Suppressor macrophage treated with lipopolysaccharide for 4 hours (primary cell): ENCODE data around the gene ATP11A.

ENCODE experiments used
- DNase-seq: peaks from one replicate; pipeline ENCODE4 v3.0.0-alpha.2; 2020

The ATP11A gene

GRCh38 chr13:112744168-112745021, 54.6 kb downstream of the ATP11A start:
- DNase-seq = no peak

- DNase-seq = no peak
Measured at GRCh38 chr13:112746044-112746443, 56.2 kb downstream of the ATP11A start.

DNA sequence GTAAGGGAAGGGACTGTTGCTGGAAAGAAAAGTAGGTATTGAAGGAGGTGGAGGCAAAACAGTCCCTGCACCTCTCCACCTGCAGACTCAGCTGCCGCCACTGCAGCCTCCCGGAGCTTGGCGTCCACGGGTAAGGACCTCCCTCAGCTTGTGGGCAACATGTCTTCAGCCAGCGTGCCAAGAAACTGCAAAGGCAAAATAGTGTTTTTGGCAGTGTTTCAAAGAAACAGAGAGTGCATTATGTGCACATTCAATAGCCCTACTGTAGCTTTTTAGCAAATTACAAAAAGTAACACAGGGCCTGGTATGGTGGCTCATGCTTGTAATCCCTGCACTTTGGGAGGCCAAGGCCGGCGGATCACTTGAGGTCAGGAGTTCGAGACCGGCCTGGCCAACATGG, 57.4 kb downstream of the ATP11A start:
- DNase-seq = no peak

- DNase-seq = no peak
Measured at GRCh38 chr13:112748947-112749735, 59.3 kb downstream of the ATP11A start.

- DNase-seq = no peak
Measured at GRCh38 chr13:112750570-112750969, 60.7 kb downstream of the ATP11A start.

- DNase-seq = no peak
Measured at GRCh38 chr13:112751617-112752016, 61.8 kb downstream of the ATP11A start.

DNA sequence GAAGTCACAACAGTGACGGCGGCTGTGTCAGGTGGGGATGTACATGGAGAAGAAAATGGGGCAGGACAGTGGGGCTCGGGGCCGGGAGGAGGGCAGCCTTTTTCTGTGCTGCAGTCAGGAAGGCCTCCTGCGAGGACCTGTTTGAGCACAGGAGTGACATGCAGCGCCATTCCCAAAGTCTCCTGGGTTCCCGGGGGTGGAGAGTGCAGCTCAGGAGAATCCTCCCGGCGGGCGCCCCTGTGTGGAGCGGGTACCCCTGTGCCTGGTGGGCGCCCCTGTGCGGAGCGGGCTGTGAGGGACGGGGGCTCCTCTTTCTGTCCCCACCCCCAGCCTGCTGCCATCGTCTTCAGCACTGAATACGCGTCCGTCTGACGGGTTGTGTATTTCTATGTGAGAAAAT, 62.4 kb downstream of the ATP11A start:
- no peak for DNase-seq

DNA sequence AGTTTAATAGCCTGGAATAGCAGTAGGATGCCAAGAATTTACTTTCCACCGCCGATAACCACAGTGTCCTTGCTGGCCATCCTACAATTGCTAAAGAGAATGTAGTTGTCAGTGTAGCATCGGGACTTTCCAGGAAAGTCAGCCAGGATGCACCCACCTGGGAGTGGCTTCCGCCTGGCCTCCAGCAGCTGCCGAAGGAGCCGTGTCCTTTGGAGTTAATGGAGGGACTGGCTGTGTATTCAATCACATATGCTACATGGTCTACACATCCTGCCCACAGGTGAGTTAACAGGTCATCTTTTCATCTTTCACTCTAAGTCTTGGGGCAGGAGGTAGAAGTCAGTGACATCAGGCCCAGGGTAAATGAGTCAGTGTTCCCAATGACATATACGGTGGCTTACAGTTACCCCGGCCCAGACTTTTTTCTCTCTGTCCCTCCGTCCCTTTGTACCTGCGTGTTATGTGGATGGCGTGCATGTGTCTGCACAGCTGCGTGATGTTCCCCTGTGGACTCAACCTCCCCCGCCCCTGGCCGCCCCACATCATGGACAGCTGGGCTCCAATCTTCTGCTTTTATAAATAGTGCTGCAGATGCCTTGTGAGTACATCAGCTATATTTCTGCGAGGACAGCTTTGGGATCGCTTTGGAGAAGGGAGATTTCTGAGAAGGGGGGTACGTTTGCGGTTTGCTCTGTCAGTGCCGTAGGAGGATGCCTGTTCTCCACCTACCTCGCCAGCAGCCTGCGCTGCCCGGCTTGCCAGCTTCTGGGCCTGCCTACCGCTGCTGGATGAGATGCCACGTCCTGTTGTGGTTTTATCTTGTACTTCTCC, 63.1 kb downstream of the ATP11A start:
- DNase-seq = no peak

DNA sequence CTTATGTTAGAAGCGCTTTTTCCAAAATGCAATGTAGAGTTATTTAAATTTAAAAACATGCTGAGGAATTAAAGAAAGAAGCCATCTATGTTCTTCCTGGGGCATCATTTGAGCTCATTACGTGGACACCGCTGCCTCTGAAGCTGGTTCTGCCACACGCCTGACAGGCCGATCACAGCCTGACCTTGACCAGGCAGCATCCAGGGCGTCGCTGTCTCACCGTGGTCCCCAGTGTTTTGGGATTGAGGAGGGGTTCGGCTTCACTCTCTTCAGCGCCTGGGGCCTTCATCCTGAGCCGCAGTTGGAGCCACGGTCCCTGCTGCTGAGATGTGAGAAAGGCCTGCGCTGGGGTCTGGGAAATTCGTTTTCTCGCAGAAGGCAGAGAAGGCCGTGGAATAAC, 64.0 kb downstream of the ATP11A start:
- DNase-seq = no peak

DNA sequence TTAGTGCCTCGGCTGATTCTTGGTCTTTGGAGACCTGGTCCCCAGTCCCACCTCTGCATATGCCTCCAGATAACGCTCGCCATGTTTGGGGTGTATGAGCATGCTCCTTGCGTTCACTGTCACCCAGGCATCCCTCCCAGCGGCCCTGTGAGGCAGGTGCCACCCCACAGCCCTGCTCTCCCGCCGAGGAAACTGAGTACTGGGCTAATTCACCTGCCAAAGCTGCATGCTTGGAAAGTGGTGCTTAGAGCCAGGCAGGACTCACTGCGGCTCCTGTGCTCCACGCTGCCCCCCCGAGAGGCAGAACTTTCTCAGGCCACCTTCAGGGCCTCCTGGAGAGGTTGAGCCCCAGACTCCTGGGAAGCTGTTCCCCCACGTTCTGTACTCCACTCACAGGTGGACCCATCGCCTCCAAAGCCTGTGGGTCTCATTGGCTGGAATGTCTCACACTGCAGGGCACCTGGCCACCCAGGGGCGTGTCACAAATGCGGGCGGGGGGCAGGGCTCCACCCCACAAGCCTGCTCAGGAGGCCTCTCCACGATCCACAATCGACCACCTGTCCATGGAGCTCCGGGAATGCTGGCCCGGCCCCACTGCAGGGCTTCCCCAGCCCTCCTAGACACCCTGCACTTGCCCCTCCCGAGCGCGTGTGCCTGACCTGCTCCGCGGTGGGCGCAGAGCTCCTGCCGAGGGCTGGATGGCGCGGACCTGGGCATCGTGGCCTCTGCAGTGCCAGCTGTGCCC, 64.6 kb downstream of the ATP11A start:
- no peak for DNase-seq

DNA sequence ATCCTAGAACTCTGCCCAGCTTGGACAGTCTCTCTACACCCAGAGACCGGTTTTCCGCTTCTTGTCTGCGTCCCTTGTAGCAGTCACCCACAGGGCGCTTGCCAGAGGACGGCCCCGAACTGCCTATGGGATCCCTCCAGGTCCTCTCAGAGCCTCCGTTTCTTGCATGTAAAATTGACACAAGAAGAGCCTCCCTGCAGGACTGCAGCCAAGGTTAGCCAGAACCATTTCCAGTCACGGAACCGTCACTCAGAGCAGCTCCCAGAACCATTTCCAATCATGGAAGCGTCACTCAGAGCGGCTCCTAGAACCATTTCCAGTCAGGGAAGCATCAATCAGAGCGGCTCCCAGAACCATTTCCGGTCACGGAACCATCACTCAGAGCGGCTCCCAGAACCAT, 65.5 kb downstream of the ATP11A start:
- no peak for DNase-seq

GRCh38 chr13:112756081-112756480, 66.2 kb downstream of the ATP11A start:
- no peak for DNase-seq

DNA sequence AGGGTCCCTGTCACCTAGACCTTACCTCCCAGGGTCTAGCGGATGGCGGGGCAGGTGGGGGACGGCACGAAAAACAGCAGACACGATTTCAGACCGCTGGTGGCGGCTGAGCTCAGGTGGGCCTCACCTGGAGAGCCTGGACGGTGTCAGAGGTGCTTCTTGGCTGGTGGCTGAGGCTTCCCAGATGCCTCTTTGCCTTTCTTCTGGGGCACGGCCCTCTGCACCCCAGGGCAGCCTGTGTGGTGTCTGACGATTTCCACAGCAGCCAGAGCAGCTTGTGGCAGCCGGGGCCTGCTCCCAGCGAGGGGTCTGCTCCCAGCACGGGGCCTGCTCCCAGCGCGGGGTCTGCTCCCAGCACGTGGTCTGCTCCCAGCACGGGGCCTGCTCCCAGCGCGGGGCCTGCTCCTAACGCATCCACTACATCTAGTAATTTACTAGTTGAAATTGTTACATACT, 66.7 kb downstream of the ATP11A start:
- no peak for DNase-seq

- no peak for DNase-seq
Measured at GRCh38 chr13:112756967-112757758, 67.3 kb downstream of the ATP11A start.

GRCh38 chr13:112757759-112758086, 67.9 kb downstream of the ATP11A start:
- DNase-seq = no peak

GRCh38 chr13:112759053-112759452, 69.2 kb downstream of the ATP11A start:
- DNase-seq = no peak

- DNase-seq = no peak
Measured at GRCh38 chr13:112759827-112760226, 70.0 kb downstream of the ATP11A start.

DNA sequence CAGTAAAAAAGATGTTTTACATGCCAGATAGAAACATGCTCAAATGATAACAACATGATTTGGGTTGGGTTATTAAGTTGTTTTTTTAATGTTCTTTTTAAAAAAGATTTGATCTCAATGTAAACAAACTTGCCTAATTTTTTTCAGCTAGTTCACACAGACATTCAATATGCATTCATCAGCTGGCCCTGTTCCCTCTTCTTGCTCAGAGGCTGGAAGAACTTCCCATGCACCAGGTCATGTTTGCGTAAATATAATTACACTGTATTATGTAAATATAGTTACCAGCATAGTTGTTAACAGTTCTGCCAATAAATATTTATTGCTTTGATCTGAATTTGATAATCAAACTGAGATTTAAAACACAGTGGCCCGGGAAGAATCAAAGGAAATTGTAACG, 70.6 kb downstream of the ATP11A start:
- DNase-seq = no peak

DNA sequence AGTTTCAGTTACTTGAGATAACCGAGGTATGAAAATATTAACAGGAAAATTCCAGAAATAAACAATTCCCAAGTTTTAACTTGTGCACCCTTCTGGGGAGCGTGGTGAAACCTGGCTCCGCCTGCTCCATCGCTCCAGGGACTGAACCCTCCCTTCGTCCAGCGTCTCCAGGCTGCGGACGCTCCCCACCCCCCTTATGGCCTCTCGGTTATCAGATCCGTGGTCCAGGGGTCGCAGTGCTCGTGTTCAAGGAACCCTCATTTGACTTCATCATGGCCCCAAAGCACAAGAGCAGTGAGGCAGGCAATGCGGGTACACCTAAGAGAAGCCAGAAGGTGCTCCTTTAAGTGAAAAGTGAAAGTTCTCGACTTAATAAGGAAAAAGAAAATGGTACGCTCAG, 71.1 kb downstream of the ATP11A start:
- no peak for DNase-seq

- DNase-seq = no peak
Measured at GRCh38 chr13:112761701-112762689, 72.2 kb downstream of the ATP11A start.

DNA sequence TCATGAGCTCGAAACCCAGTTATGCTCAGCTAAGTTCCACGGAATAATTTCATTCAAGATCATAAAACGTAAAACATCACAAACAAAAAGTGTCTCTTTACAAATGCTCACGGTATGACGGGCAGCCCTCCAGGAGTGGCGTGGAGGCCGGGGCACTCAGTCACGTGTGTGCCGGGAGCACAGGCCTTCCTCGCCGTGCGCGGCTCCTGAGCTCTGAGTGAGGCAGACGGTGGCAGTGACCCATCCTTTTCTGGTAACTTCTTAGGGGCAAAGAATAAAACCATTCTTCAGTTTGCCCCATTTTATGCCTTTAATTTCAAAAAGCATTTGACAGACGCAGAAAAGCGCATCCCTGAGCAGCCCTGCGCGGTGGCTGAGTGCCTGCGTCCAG, 72.8 kb downstream of the ATP11A start:
- DNase-seq = no peak
